Upper lobe of right lung (tissue), 1 donor: Measurements from ENCODE around the gene METTL22. TPM values are rescaled to one million over a fixed set of nuclear protein-coding genes. Genes with fewer than 3 reads are reported as not detected.

Experiments used
- ATAC-seq: fragments of 200-7000 bp; cut with Tn5 transposase; one replicate; pipeline ENCODE4 v1.9.1; 2020; ENCODE audit warnings: mild to moderate bottlenecking, moderate library complexity
- DNase-seq: peaks from one replicate; pipeline ENCODE4 v3.0.0-alpha.2; 2020
- H3K27ac ChIP-seq: fragments of 200-600 bp; one replicate; pipeline ENCODE4 v1.8.0; 2022
- H3K27me3 ChIP-seq: fragments of 200-600 bp; one replicate; pipeline ENCODE4 v1.8.0; 2022; ENCODE audit warnings: mild to moderate bottlenecking
- H3K36me3 ChIP-seq: fragments of 200-600 bp; one replicate; pipeline ENCODE4 v1.8.0; 2022
- H3K4me1 ChIP-seq: fragments of 200-600 bp; one replicate; pipeline ENCODE4 v1.8.0; 2022
- H3K4me3 ChIP-seq: fragments of 200-600 bp; one replicate; pipeline ENCODE4 v1.8.0; 2022; ENCODE audit warnings: mild to moderate bottlenecking
- H3K9me3 ChIP-seq: fragments of 200-600 bp; one replicate; pipeline ENCODE4 v1.8.0; 2022
- CTCF ChIP-seq: fragments of 200-600 bp; IDR thresholded peaks from one replicate; pipeline ENCODE4 v1.8.0; 2022; ENCODE audit warnings: antibody characterized with exemption
- intact Hi-C: fragments of 100-400 bp; cut with DNase I; formaldehyde crosslinking; loops from one replicate; pipeline ENCODE4 v1.11.0; 2022
- total RNA-seq: library from RNA; stranded (reverse); fragmentation: NEBNext Ultra II Directional; extraction: Animal tissue kit (Norgen Biotek cat#: 25700); gene quantifications from one replicate; pipeline ENCODE4 v1.2.1, GENCODE V29; 2021
- donor health status: DM: no; HTN: yes; CAD: no; lungs with severe emphysema.

The METTL22 gene
- total RNA-seq, 1 donor from 2014 or later, result 38.6 TPM

GRCh38 chr16:8694795-8695728, 73.6 kb downstream of the METTL22 start:
- H3K27ac ChIP-seq, result no peak overlapping the region
- H3K9me3 ChIP-seq, result no peaks in the 10 kb centered on the region
- no peaks in the 10 kb centered on the region for H3K36me3 ChIP-seq
- DNase-seq, result no peak
- ATAC-seq, result no peak
- no peak for TF ChIP-seq CTCF
- intact Hi-C loops, result no loop called here
- H3K27me3 ChIP-seq, result no peaks in the 10 kb centered on the region
- H3K4me1 ChIP-seq, result no peaks in the 10 kb centered on the region
- no peak overlapping the region for H3K4me3 ChIP-seq

DNA sequence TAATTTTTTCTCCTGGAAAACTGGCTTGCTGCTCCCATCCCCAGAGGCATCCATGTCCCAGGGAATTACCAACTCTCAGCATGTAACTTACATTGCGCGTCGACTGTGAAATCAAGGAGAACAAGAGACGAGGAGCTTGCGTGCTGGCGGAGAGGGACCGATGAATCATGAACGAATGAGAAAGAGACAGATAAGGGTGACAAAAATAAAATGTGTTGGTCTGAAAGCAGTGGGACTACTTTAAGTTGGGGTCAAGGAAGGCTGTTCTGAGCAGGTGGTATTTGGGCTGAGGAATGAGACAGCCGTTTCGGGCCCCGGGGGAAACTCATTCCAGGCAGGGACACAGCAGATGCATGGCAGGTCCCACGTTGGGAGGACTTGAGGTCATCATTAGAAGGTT, 75.4 kb downstream of the METTL22 start:
- Histone ChIP-seq H3K9me3 (no peaks in the 10 kb centered on the region), H3K4me3 (no peak overlapping the region), H3K27me3 (no peaks in the 10 kb centered on the region), H3K27ac (no peak overlapping the region), H3K36me3 (no peaks in the 10 kb centered on the region), H3K4me1 (no peaks in the 10 kb centered on the region)
- TF ChIP-seq CTCF, result no peak
- no peak for ATAC-seq
- DNase-seq, result no peak
- intact Hi-C loops, result no loop called here

GRCh38 chr16:8697965-8698364, 76.5 kb downstream of the METTL22 start:
- Histone ChIP-seq H3K9me3 (no peaks in the 10 kb centered on the region), H3K27ac (no peak overlapping the region), H3K4me3 (no peak overlapping the region), H3K27me3 (no peaks in the 10 kb centered on the region), H3K36me3 (no peaks in the 10 kb centered on the region), H3K4me1 (no peaks in the 10 kb centered on the region)
- no peak for ATAC-seq
- intact Hi-C loops, result no loop called here
- no peak for TF ChIP-seq CTCF
- no peak for DNase-seq

Other genes starting within 250 kb of the METTL22 start
- not detected for gene TMEM114, start 31.2 kb upstream of the METTL22 start, total RNA-seq
- 9.8 TPM for gene ABAT, start 52.9 kb downstream of the METTL22 start, total RNA-seq
- gene TMEM186, start 175.9 kb downstream of the METTL22 start, total RNA-seq, result 9.1 TPM
- 36.8 TPM for gene PMM2, start 176.1 kb downstream of the METTL22 start, total RNA-seq
- gene CARHSP1, start 247.3 kb downstream of the METTL22 start, total RNA-seq, result 103 TPM